ENCODE data around the gene FZD1.

DNA sequence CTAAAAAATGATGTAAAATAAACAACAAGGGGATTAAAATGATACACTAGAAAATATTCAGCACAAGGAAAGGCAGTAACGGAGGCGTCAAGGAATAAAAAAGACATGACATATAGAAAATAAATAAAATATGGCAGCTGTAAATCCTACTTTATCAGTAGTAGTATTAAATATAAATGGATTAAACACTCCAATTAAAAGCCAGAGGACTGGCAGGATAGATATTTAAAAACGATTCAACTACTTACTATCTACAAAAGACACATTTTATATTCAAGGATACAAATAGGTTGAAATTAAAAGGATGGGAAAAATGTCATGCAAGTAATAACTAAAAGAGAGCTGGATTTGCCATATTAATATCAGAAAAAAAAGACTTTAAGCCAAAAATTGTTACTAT lies 43.2 kb downstream of the FZD1 start:
- TF ChIP-seq, protein P1, sequence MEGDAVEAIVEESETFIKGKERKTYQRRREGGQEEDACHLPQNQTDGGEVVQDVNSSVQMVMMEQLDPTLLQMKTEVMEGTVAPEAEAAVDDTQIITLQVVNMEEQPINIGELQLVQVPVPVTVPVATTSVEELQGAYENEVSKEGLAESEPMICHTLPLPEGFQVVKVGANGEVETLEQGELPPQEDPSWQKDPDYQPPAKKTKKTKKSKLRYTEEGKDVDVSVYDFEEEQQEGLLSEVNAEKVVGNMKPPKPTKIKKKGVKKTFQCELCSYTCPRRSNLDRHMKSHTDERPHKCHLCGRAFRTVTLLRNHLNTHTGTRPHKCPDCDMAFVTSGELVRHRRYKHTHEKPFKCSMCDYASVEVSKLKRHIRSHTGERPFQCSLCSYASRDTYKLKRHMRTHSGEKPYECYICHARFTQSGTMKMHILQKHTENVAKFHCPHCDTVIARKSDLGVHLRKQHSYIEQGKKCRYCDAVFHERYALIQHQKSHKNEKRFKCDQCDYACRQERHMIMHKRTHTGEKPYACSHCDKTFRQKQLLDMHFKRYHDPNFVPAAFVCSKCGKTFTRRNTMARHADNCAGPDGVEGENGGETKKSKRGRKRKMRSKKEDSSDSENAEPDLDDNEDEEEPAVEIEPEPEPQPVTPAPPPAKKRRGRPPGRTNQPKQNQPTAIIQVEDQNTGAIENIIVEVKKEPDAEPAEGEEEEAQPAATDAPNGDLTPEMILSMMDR (IDR thresholded peaks at IDR 0.05; ENCODE audit: low read depth, low read length) = no peak
- TF ChIP-seq EZH2phosphoT487 (IDR thresholded peaks at IDR 0.05; ENCODE audit: low read depth) = no peak
